GM12892 (cell line): ENCODE results near the gene ADRA2B.
"Not testable (repeated sequence)": the region's sequence is repeated elsewhere in the genome, so short reads cannot be mapped to it uniquely, and the experiment has no call there.

Experiments
- DNase-seq: peaks from one replicate; pipeline ENCODE4 v3.0.0; 2011; ENCODE audit not compliant: insufficient read length
- FAIRE-seq: peaks from 2 replicates; lab custom pipeline; 2011; peaks lifted over from hg19 to GRCh38; lab: Jason Lieb, UNC
- POLR2A ChIP-seq: IDR thresholded peaks from 2 replicates; pipeline ENCODE4 v1.6.1; 2011; ENCODE audit warnings: low read depth, low read length, control low read depth
- POLR2AphosphoS5 ChIP-seq: IDR thresholded peaks from 2 replicates; pipeline ENCODE4 v1.6.1; 2011; ENCODE audit warnings: low read depth, low read length, control low read depth
- TAF1 ChIP-seq: IDR thresholded peaks from 2 replicates; pipeline ENCODE4 v1.6.1; 2011; ENCODE audit warnings: low read depth, mild to moderate bottlenecking, control low read depth, low read length, borderline replicate concordance

Gene ADRA2B

GRCh38 chr2:96083989-96084857, 32.1 kb downstream of the ADRA2B start:
- TF ChIP-seq POLR2AphosphoS5 (no peak), TAF1 (no peak), POLR2A (no peak)
- FAIRE-seq = no peak
- DNase-seq = no peak

DNA sequence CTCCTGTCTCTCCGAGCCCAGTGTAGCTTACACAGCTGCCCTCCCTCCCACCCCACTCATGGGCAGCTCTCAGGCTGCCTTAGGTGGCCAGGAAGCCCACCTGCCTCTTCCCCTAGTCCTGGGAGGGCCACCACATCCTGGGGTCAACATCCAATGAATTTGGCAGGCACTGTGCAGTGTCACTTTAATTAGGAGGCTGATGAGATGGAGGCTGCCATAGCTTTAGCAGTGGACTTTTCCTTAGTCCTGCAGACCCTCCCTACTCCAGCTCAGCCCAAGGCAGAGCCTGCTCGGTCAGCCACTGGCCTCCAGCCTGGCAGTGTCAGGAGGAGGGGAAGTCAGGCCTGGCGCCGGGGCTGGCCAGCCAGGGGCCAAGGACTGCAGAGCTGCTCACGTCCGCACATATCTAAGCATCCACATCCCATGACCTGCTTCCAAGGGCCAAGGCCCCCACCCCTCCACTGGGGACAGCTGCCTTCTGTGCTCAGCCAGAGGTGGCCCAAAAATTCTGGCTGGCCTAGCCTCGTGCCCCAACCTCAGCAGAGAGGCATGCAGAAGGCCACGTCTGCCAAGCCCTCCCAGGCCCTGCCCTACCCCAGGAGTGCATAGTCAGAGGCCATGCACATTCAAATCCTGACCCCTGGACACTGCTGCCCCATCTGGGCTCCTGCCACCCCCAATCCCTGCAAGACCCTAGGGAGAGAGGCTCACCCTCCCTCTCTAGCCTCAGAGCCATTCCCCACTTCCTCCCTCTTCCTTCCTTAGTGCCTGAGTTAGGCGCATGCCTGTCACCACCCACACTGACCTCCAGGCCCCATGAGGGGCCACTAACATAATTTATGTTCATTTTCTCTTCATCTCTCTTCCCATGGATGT, 33.1 kb downstream of the ADRA2B start:
- FAIRE-seq (no peak), DNase-seq (no peak)
- TF ChIP-seq POLR2AphosphoS5 (no peak), TAF1 (no peak), POLR2A (no peak)

- no peak for TF ChIP-seq POLR2AphosphoS5
- no peak for TF ChIP-seq POLR2A
- no peak for TF ChIP-seq TAF1
- DNase-seq (no peak), FAIRE-seq (no peak)
Measured at GRCh38 chr2:96082211-96083063, 33.9 kb downstream of the ADRA2B start.

DNA sequence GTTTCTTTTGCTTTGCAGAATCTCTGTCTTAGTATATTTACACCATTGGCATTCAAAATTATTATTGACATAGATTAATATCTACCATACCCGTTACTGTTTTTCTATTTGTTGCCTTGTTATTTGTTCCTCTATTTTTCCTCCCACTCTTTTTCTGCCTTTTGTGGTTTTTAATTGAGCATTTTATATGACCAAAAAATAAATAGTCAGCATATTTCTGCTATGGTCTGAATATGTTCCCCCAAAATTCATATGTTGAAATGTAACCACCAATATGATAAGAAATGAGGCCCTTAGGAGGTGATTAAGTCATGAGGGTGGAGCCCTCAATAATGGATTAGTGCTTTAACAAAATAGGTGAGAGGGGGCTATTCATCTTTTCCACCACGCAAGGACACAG, 35.3 kb downstream of the ADRA2B start:
- DNase-seq = no peak
- FAIRE-seq = no peak
- no peak for TF ChIP-seq POLR2A
- no peak for TF ChIP-seq POLR2AphosphoS5
- no peak for TF ChIP-seq TAF1

- TF ChIP-seq POLR2A (no peak), POLR2AphosphoS5 (no peak), TAF1 (no peak)
- DNase-seq (no peak), FAIRE-seq (no peak)
Measured at GRCh38 chr2:96075199-96075771, 41.1 kb downstream of the ADRA2B start.

DNA sequence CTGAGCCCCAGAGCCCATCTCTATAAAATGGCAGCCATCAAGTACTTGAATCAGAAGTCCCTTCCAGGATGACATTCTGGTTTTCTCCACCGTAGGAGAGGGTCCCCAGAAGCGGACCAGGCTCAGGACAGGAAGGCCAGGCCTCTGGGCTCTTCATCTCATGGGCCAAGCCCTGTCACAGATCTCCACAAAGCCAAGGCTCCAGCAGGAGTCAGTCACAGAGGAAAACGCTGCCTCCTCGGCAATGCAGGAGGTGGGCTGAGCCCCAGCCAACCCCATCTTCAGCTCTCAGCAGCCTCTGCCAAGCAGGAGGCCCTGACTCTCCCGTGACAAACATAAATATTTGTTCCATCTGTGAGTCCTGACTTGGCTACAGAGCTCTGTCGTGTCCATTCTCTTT, 42.2 kb downstream of the ADRA2B start:
- TF ChIP-seq TAF1 (no peak), POLR2AphosphoS5 (no peak), POLR2A (no peak)
- DNase-seq (no peak), FAIRE-seq (no peak)

- TF ChIP-seq POLR2A (no peak), TAF1 (no peak), POLR2AphosphoS5 (no peak)
- no peak for DNase-seq
- FAIRE-seq = no peak
Measured at GRCh38 chr2:96073170-96073775, 43.1 kb downstream of the ADRA2B start.

DNA sequence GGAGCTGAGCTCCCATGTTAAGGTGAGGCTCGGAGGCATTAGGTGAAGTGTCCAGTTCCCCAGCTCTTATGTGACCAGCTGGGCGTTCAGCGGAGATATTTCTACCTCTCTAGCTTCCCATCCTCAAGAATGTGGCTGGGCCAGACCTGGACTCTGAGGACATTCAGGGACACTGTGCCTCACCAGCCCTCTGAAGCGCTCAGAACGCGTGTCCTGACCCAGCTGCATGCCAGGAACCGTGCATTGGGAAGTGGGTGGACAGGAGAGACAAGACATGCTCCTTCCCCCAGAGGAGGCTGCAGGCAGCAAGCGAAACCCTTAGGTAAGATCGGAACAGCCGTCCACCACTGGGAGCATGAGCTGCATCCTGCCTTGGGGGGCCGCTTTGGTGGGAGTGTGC, 43.6 kb downstream of the ADRA2B start:
- TF ChIP-seq TAF1 (no peak), POLR2AphosphoS5 (no peak), POLR2A (no peak)
- no peak for DNase-seq
- no peak for FAIRE-seq

- not testable (repeated sequence) for FAIRE-seq, DNase-seq
Measured at GRCh38 chr2:96071977-96072491, 44.3 kb downstream of the ADRA2B start.

- not testable (repeated sequence) for DNase-seq, FAIRE-seq
Measured at GRCh38 chr2:96071087-96071976, 45.0 kb downstream of the ADRA2B start.

DNA sequence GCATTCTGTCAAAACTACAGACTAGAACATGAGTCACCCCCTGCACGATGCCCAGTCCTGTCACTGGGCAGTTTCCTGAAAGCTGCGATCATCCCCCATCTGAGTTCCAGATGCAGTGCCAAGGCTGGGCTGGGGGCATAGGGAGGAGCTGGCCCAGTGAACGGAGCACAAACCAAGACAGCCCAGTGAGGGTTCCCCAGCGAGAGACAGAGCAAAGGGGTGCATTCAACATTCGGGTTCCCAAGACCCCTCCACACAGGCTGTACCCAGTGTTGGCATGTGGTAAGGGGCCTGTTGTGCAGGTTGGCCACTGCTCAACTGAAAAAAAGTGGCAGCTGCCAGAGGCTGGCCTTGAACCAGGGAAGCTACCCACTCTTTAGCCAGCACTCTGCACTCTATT, 46.0 kb downstream of the ADRA2B start:
- FAIRE-seq, DNase-seq: not testable (repeated sequence)

- not testable (repeated sequence) for FAIRE-seq, DNase-seq
Measured at GRCh38 chr2:96069878-96070277, 46.5 kb downstream of the ADRA2B start.

DNA sequence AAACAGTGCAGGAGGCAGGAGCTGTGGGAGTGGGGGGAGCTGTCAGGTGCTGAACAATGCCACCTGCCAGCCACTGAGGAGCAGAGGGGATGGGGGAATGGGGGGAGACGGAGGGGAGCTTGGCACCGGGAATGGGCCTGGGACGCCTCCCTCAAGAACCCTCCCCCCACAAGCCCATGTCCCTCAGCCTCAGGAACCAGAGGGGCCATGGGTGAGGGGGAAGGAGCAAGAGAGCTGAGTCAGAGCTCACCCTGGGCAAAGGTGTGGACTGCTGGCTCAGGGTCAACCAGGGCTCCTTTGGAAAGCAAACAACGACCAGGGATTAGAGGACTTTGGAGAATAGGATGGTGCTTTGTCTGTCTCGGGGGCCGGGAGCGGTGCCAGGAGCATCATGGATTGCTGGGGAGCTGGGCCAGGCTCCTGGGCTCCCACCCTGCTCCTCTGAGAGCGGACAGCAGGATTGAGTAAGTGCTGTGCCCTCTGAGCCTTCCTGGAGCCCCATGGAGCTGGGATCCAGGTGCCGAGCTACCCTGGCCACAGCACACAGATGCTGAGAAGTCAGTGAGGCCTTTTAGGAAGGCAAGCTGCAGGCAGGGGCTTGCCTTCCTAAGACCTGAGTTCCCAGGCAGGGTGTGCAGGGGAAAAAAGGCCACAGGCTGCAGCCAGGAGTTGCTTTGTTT, 48.3 kb downstream of the ADRA2B start:
- not testable (repeated sequence) for DNase-seq, FAIRE-seq
